ENCODE measurements around the gene TREX2.

DNA sequence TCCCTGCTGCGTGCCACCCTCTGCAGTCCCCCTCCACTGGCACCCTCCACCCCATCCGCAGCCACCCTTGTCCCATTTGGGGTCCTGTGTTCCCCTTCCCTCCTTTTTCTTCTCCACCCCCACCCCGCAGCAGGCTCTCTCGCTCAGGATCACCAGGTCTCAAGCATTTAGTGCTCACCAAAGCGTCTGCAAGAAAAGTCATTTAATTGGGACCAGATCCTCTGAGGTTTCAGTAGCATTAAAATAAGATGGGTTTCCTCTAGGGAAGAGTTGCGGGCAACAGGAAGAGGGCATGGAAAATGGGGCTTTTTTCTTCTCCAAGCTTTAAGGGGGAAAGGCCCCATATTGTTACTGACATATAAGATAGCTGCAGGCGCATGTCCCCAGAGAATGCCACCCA, 29.4 kb upstream of the TREX2 start:
- TF ChIP-seq, protein P1, sequence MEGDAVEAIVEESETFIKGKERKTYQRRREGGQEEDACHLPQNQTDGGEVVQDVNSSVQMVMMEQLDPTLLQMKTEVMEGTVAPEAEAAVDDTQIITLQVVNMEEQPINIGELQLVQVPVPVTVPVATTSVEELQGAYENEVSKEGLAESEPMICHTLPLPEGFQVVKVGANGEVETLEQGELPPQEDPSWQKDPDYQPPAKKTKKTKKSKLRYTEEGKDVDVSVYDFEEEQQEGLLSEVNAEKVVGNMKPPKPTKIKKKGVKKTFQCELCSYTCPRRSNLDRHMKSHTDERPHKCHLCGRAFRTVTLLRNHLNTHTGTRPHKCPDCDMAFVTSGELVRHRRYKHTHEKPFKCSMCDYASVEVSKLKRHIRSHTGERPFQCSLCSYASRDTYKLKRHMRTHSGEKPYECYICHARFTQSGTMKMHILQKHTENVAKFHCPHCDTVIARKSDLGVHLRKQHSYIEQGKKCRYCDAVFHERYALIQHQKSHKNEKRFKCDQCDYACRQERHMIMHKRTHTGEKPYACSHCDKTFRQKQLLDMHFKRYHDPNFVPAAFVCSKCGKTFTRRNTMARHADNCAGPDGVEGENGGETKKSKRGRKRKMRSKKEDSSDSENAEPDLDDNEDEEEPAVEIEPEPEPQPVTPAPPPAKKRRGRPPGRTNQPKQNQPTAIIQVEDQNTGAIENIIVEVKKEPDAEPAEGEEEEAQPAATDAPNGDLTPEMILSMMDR (IDR thresholded peaks at IDR 0.05; ENCODE audit: low read depth, low read length): no peak
- no peak for TF ChIP-seq POLR2A (IDR thresholded peaks at IDR 0.05; ENCODE audit: extremely low read depth, insufficient read length)
